Mesodermal cell (in vitro differentiated cells): ENCODE results near the gene FH.

ENCODE experiments used
- H3K27ac ChIP-seq: 2 replicates; pipeline ENCODE4 v1.7.0; 2013; ENCODE audit warnings: mild to moderate bottlenecking, low read depth, low read length, moderate library complexity; ENCODE audit not compliant: severe bottlenecking
- H3K36me3 ChIP-seq: 2 replicates; pipeline ENCODE4 v1.7.1; 2013; ENCODE audit warnings: mild to moderate bottlenecking, low read length, moderate library complexity; ENCODE audit not compliant: control insufficient read depth, insufficient read depth
- H3K4me1 ChIP-seq: one replicate; pipeline ENCODE4 v1.7.1; 2013; ENCODE audit warnings: mild to moderate bottlenecking, low read length; ENCODE audit not compliant: insufficient read depth, control insufficient read depth, poor library complexity, severe bottlenecking
- H3K4me3 ChIP-seq: 2 replicates; pipeline ENCODE4 v1.7.0; 2013; ENCODE audit warnings: low read length, control low read depth, mild to moderate bottlenecking; ENCODE audit not compliant: insufficient read depth, poor library complexity, severe bottlenecking; ENCODE audit errors: extremely low read depth
- H3K9me3 ChIP-seq: 2 replicates; pipeline ENCODE4 v1.7.1; 2013; ENCODE audit warnings: mild to moderate bottlenecking, low read length, moderate library complexity; ENCODE audit not compliant: control insufficient read depth
- WGBS, 2 experiments: methylation state at CpG; one replicate each; pipeline ENCODE4 v1.1.5; 2013; ENCODE audit warnings: missing lambda C conversion rate in 2 of 2; ENCODE audit not compliant: insufficient coverage in 2 of 2; 5-methylcytosine and 5-hydroxymethylcytosine counted together

FH gene

GRCh38 chr1:241459186-241459802, 60.3 kb downstream of the FH start:
- H3K27ac ChIP-seq = no peak overlapping the region
- 80% methylated on average over 1 of the region's 2 CpGs; no CpG with 5 or more reads in 1 of the 2 experiments for WGBS, 2 experiments
- H3K4me3 ChIP-seq = no peak overlapping the region
- no peaks in the 10 kb centered on the region for H3K36me3 ChIP-seq
- no peaks in the 10 kb centered on the region for H3K4me1 ChIP-seq
- H3K9me3 ChIP-seq = no peaks in the 10 kb centered on the region

- Histone ChIP-seq H3K4me3 (no peak overlapping the region), H3K27ac (no peak overlapping the region), H3K4me1 (no peaks in the 10 kb centered on the region), H3K9me3 (no peaks in the 10 kb centered on the region), H3K36me3 (no peaks in the 10 kb centered on the region)
Observed at GRCh38 chr1:241457421-241457820, 62.1 kb downstream of the FH start.

DNA sequence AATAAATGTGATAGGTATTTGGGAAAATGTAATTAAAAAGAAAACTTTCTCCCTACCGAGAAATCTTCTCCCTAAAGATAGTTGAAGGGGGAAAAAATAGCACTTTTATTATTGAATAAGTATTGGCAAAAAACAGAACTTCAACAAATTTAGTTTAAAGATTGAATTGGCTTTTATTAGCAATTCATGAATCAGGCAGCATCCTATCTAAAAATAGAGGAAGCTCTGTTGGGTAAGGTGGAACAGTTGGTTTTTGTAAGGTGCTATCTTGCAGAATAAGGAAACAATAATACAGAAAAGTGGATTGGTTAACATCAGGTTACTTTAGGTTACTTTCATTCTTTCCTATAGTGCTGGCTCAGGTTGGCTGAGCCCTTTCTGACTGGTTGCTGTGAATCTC, 62.8 kb downstream of the FH start:
- H3K27ac ChIP-seq = no peak overlapping the region
- H3K4me1 ChIP-seq = no peaks in the 10 kb centered on the region
- WGBS, 2 experiments = no CpG with 5 or more reads among the region's 1 CpG
- H3K36me3 ChIP-seq = no peaks in the 10 kb centered on the region
- H3K9me3 ChIP-seq = no peaks in the 10 kb centered on the region
- no peak overlapping the region for H3K4me3 ChIP-seq

DNA sequence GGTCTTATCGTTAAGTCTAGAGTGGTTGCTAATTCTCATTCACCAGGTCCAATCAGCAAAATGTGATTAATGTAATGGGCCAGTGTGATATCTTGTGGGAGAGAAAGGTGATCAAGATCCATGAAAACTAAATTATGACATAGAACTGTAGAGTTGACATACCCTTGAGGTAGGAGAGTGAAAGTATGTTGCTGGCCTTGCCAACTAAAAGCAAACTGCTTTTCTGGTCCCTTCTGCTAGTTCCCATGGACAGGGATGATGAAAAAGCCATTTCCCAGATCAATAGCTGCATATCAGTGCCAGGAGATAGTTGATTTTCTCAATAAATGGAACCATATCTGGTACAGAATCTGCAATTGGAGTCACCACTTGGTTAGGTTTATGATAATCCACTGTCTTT, 65.8 kb downstream of the FH start:
- Histone ChIP-seq H3K9me3 (no peaks in the 10 kb centered on the region), H3K36me3 (no peaks in the 10 kb centered on the region), H3K27ac (no peak overlapping the region), H3K4me3 (no peak overlapping the region), H3K4me1 (no peaks in the 10 kb centered on the region)
- WGBS, 2 experiments = no CpG with 5 or more reads among the region's 1 CpG

DNA sequence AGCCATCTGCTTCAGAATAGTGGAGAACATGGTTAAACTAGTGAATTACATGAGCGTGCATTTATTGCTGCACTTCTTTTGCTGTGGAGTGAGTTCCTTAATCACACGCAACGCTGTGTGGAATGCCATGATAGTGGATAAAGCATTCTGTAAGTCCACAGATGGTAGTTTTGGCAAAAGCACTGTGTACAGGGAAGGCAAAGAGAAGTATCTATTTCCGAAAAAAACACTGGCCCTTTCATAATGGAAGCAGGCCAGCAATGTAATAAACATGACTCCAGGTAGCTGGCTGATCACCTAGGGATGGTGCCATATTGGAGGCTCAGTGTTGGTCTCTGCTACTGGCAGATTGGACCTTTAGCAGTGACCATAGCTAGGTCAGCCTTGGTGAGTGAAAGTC, 67.6 kb downstream of the FH start:
- whole genome bisulfite sequencing, 2 experiments = 87 to 93% methylated on average over 4 of the region's 4 CpGs
- H3K9me3 ChIP-seq = no peaks in the 10 kb centered on the region
- H3K4me1 ChIP-seq = no peaks in the 10 kb centered on the region
- H3K36me3 ChIP-seq = no peaks in the 10 kb centered on the region
- H3K4me3 ChIP-seq = no peak overlapping the region
- no peak overlapping the region for H3K27ac ChIP-seq
